SIG-M5 (cell line): ENCODE results near the gene MRI1.

Experiments used
- DNase-seq: peaks from one replicate; lab custom pipeline; 2025; lab: John Stamatoyannopoulos, UW

MRI1 gene

DNA sequence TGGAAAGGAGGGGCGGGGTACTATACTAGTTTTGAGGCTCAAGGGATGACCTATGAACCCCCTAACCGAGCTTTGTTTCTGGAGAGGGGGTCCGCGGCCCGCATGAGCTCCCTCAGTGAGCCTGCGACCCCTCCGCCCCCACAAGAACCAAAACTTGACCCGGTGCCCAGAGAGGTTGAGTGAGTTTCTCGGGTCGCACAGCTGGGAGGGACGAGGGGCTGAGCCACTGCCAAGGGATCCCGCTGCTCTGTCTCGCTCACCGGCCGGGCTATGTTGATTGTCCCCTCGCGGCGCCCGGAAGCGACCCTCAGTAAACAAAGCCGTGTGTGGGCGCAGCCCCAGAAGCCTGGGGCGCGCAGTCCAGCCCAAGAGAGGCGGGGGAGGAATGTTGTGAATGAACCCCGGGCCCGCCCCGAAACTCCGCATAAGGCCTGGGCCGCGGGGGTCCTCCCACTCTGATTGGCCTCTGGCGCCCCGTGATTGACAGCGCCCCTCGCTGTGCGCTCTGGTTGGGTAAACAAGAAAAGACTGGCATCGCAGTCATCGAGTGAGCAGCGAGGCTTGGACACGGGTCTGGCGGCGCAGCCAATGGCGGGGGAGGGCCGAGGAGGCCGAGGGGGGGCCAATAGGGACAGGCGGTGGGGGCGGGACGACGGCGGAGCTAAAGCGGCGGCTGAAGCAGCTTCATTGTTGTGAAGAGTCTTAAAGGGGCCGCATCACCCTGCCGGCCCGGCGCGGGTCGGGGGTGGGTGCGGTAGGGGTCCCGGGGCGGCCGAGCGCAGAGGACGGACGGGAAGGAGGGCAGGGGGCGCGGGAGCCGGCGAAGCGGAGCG, 30.7 kb downstream of the MRI1 start, which contains the start of gene ZSWIM4:
ZSWIM4 (plus strand) TSS at position 687 of the 833 bp plus-strand sequence. CDS start 206 bp downstream, outside the sequence.
- peak; percentile 84 for DNase-seq

DNA sequence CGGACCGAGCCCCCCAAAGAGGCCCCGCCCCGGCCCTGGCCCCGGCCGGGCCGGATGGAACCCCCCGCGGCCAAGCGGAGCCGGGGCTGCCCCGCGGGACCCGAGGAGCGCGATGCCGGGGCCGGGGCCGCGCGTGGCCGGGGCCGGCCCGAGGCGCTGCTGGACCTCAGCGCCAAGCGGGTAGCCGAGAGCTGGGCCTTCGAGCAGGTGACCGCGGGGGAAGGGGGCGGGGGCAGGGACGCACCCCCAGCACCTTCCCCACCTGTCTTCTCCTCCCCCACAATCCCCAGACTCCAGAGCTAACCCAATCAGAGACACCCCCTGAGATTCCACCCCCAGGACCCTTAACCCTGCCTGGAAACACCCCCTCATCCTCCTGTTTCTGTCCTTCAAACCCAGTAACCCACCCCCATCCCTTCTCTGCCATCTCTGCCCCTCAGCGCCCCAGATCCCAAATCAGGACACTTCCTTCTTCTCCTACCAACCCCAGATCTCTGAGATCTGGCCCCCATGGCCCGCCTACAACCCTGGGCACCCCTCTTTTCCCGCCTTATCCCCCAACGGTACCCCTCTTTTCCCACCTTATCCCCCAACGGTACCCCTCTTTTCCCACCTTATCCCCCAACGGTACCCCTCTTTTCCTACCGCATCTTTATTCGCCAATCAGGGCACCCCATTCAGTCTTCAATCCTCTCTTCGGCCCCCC, 31.4 kb downstream of the MRI1 start:
- DNase-seq: no peak

DNA sequence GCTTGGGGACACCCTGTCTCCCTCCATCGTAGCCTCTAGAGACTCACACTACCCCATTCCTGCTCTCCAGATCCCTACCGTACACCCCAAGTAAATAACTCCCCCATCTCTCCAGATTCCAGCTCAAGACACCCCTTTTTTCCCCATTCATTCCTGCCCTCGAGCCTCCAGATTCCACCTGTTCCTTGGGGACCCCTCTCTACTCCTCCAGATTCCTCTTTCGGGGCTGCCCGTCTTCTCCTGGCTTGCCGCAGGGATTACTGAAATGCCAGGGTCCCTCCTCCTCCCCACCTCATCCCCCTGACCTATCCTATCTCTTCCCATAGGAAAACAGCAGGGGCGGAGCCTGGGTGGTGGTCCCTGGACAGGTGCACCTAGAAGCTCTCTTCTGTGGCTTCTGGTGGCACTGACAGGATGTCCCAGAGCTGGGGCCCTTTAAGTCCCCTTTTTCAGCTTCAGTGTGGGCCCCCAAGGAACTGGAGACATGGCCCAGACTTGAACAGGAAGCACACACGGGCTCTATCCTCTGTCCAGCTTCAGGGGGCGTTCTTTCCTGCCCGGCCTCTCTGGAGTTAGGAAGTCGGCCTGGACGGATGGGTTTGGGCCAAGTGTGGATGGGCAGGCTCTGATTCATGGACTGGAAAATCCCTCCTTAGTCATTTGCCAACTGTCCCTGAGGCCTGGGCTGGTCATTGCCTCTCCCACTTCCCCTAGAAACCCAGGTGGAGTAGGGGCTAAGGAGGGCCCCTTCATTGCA, 32.2 kb downstream of the MRI1 start:
- DNase-seq: no peak

GRCh38 chr19:13797058-13797440, 32.7 kb downstream of the MRI1 start:
- DNase-seq: no peak

GRCh38 chr19:13797870-13798269, 33.5 kb downstream of the MRI1 start:
- DNase-seq: no peak

DNA sequence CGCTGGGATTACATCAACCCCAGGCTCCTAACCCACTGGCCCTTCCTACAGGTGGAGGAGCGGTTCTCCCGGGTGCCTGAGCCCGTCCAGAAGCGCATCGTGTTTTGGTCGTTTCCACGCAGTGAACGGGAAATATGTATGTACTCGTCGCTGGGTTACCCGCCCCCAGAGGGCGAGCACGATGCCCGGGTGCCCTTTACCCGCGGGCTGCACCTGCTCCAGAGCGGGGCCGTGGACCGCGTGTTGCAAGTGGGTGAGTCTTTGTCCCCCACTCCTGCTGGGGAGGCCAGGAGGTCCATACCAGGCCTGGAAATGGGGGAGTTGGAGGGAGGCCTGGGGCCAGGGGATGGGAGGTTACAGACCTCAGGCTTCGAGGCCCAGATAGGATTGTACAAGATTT, 35.3 kb downstream of the MRI1 start:
- no peak for DNase-seq

GRCh38 chr19:13803038-13803437, 38.7 kb downstream of the MRI1 start:
- DNase-seq: no peak

- DNase-seq: no peak
Observed at GRCh38 chr19:13804830-13805683, 40.7 kb downstream of the MRI1 start.

- no peak for DNase-seq
Observed at GRCh38 chr19:13806728-13807127, 42.4 kb downstream of the MRI1 start.

- DNase-seq: no peak
Observed at GRCh38 chr19:13807421-13808021, 43.2 kb downstream of the MRI1 start.

DNA sequence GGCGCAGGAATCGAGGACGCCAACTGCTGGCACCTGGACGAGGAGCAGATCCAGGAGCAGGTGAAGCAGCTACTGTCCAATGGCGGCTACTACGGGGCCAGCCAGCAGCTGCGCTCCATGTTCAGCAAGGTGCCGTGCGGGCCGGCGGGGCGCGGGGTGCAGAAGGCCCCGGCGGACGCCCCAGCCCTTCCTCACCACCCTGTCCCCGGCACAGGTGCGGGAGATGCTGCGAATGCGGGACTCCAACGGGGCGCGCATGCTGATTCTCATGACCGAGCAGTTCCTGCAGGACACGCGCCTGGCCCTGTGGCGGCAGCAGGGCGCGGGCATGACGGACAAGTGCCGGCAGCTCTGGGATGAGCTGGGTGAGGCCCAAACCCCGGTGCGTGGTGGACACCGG, 44.5 kb downstream of the MRI1 start:
- DNase-seq: no peak

- DNase-seq: no peak
Observed at GRCh38 chr19:13812544-13812943, 48.2 kb downstream of the MRI1 start.

- no peak for DNase-seq
Observed at GRCh38 chr19:13813147-13813546, 48.8 kb downstream of the MRI1 start.

DNA sequence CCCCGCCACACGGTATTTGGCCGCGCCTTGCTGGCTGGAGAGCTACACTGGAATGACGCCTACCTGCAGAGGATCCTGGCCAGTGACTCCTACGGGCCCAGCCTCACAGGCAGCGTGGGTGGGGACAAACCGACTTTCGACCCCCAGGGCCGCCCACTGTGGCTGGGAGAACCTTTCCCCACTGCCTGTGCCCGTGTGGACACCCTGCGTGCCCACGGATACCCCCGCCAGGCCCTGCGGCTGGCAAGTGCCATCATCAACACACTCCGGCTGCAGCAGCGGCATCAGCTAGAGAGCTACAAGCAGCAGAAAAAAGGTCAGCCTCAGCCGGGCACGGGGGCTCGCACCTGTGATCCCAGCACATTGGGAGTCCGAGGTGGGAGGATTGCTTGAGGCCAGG, 50.2 kb downstream of the MRI1 start:
- DNase-seq: no peak

- no peak for DNase-seq
Observed at GRCh38 chr19:13817018-13817614, 52.8 kb downstream of the MRI1 start.

- DNase-seq: no peak
Observed at GRCh38 chr19:13817615-13818371, 53.5 kb downstream of the MRI1 start.

DNA sequence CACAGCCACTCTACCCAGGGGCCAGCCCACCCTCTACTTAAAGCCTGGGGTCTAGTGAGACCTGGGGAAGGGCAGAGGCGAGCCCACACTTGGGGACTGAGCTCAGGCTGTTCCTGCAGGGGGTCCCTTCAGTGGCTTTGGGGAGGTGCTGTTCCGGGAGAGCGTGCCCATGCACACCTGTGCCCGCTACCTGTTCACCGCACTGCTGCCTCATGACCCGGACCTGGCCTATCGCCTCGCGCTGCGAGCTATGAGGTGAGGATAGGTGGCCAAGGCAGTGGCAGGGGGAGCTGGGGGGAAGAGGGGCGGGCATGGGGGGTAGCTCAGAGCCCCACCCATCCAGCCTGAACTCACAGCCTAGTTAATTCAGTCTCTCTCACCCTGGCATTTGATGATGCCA, 54.9 kb downstream of the MRI1 start:
- DNase-seq: no peak

DNA sequence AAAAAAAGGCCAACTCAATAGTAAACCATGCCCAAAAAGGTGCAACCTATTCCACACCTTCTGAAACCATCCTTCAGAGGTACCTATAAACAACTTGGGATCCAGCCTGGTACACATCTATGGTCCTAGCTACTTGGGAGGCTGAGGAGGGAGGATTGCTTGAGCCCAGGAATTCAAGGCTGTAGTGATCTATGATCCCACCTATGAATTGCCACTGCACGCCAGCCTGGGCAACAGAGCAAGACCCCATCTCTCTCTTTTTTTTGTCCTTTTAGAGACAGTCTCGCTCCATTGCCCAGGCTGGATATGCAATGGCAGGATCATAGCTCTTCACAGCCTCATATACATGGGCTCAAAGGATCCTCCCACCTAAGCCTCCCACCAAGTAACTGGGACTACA, 57.0 kb downstream of the MRI1 start:
- no peak for DNase-seq

- DNase-seq: no peak
Observed at GRCh38 chr19:13823256-13823655, 58.9 kb downstream of the MRI1 start.
